HepG2 (cell line): ENCODE measurements around the gene EDC3. TPM values are rescaled to one million over a fixed set of nuclear protein-coding genes. Genes with fewer than 3 reads are reported as not detected.

Experiments used
- BRD4 ChIP-seq: sonication (generic); formaldehyde crosslinking; IDR thresholded peaks from 2 replicates; pipeline ENCODE4 v1.4.0; 2020; ENCODE audit warnings: missing genetic modification reagents
- FOSL1 ChIP-seq: sonication (generic); formaldehyde crosslinking; IDR thresholded peaks from 2 replicates; pipeline ENCODE4 v1.9.0; 2021; ENCODE audit warnings: missing genetic modification reagents, borderline replicate concordance
- HIVEP1 ChIP-seq: sonication (generic); formaldehyde crosslinking; IDR thresholded peaks from 2 replicates; pipeline ENCODE4 v1.4.0; 2020; ENCODE audit warnings: mild to moderate bottlenecking, missing genetic modification reagents
- MBD4 ChIP-seq: IDR thresholded peaks from 2 replicates; pipeline ENCODE4 v1.6.1; 2012; ENCODE audit warnings: low read length, inconsistent platforms, borderline replicate concordance
- MTA1 ChIP-seq: sonication (generic); formaldehyde crosslinking; IDR thresholded peaks from 2 replicates; pipeline ENCODE4 v1.4.0; 2020; ENCODE audit warnings: missing genetic modification reagents, mild to moderate bottlenecking, borderline replicate concordance
- MYC ChIP-seq: sonication (generic); formaldehyde crosslinking; IDR thresholded peaks from 2 replicates; pipeline ENCODE4 v1.9.0; 2021; ENCODE audit warnings: missing genetic modification reagents, borderline replicate concordance
- NFKBIZ ChIP-seq: IDR thresholded peaks from 2 replicates; pipeline ENCODE4 v1.6.1; 2018; ENCODE audit warnings: missing genetic modification reagents, missing compliant biosample characterization
- NR2F2 ChIP-seq: IDR thresholded peaks from 2 replicates; pipeline ENCODE4 v1.6.1; 2012; ENCODE audit warnings: low read depth, inconsistent platforms, borderline replicate concordance
- SCMH1 ChIP-seq: sonication (generic); formaldehyde crosslinking; IDR thresholded peaks from 2 replicates; pipeline ENCODE4 v1.9.0; 2021; ENCODE audit warnings: missing genetic modification reagents, mild to moderate bottlenecking, borderline replicate concordance
- STAG1 ChIP-seq: sonication (generic); formaldehyde crosslinking; IDR thresholded peaks from 2 replicates; pipeline ENCODE4 v1.4.0; 2020; ENCODE audit warnings: missing genetic modification reagents
- TMF1 ChIP-seq: sonication (generic); formaldehyde crosslinking; IDR thresholded peaks from 2 replicates; pipeline ENCODE4 v1.8.1; 2022; ENCODE audit warnings: low read depth, missing genetic modification reagents
- TP53 ChIP-seq: sonication (generic); formaldehyde crosslinking; conservative IDR thresholded peaks from 2 replicates; pipeline ENCODE4 v1.4.0; 2020; ENCODE audit warnings: missing genetic modification reagents
- ZBTB3 ChIP-seq: sonication (generic); formaldehyde crosslinking; IDR thresholded peaks from 2 replicates; pipeline ENCODE4 v1.4.0; 2020; ENCODE audit warnings: low read depth, mild to moderate bottlenecking, moderate library complexity, missing genetic modification reagents, borderline replicate concordance
- ZNF34 ChIP-seq: sonication (generic); formaldehyde crosslinking; IDR thresholded peaks from 2 replicates; pipeline ENCODE4 v1.4.0; 2020; ENCODE audit warnings: mild to moderate bottlenecking, missing genetic modification reagents, borderline replicate concordance
- ZNF446 ChIP-seq: sonication (generic); formaldehyde crosslinking; IDR thresholded peaks from 2 replicates; pipeline ENCODE4 v1.5.0; 2020; ENCODE audit warnings: mild to moderate bottlenecking, missing genetic modification reagents
- ZNF501 ChIP-seq: sonication (generic); formaldehyde crosslinking; IDR thresholded peaks from 2 replicates; pipeline ENCODE4 v1.5.1; 2020; ENCODE audit warnings: mild to moderate bottlenecking, moderate library complexity, missing genetic modification reagents
- ZNF713 ChIP-seq: sonication (generic); formaldehyde crosslinking; IDR thresholded peaks from 2 replicates; pipeline ENCODE4 v1.4.0; 2020; ENCODE audit warnings: mild to moderate bottlenecking, missing genetic modification reagents
- ZNF737 ChIP-seq: sonication (generic); formaldehyde crosslinking; IDR thresholded peaks from 2 replicates; pipeline ENCODE4 v1.5.0; 2020; ENCODE audit warnings: missing genetic modification reagents, mild to moderate bottlenecking, borderline replicate concordance
- ZNF879 ChIP-seq: sonication (generic); formaldehyde crosslinking; IDR thresholded peaks from 2 replicates; pipeline ENCODE4 v1.8.1; 2023; ENCODE audit warnings: missing genetic modification reagents
- polyA plus RNA-seq, 8 experiments: library from polyadenylated mRNA; depleted of rRNA in 3 of 8; stranded (reverse) in 7 of 8; unstranded in 1 of 8; fragments of >200 nt; fragmentation: Illumina TruSeq in 4 of 8; extraction: Trizol in 4 of 8; gene quantifications; 2 replicates each; pipeline versions ENCODE4 v1.2.1 to v1.2.3, GENCODE V29; 2011 to 2016; ENCODE audit warnings: low read depth in 4 of 8, missing spikeins in 1 of 8, mixed read lengths in 1 of 8; ENCODE audit not compliant: insufficient read depth in 1 of 8
- total RNA-seq, 5 experiments: library from RNA; depleted of rRNA; stranded (reverse); fragments of >200 nt; fragmentation: Illumina TruSeq; extraction: Trizol; gene quantifications; 2 replicates each; pipeline ENCODE4 v1.2.3, GENCODE V29; 2016; ENCODE audit warnings: low read depth in 1 of 5
- TF ChIP-seq, protein P1 (sequence below): IDR thresholded peaks from 2 replicates; pipeline ENCODE4 v1.6.1; 2016
- TF ChIP-seq, protein P2 (sequence below): sonication (generic); formaldehyde crosslinking; IDR thresholded peaks from 2 replicates; pipeline ENCODE4 v1.8.0; 2022; ENCODE audit warnings: missing genetic modification reagents, low read depth, mild to moderate bottlenecking, borderline replicate concordance
- TF ChIP-seq, protein P3 (sequence below): sonication (generic); formaldehyde crosslinking; IDR thresholded peaks from 2 replicates; pipeline ENCODE4 v1.5.0; 2020; ENCODE audit warnings: missing genetic modification reagents, mild to moderate bottlenecking, borderline replicate concordance
- TF ChIP-seq, protein P4 (sequence below): IDR thresholded peaks from 2 replicates; pipeline ENCODE4 v1.6.1; 2016; ENCODE audit warnings: missing genetic modification reagents, missing compliant biosample characterization
- TF ChIP-seq, protein P5 (sequence below): fragments of 450-650 bp; IDR thresholded peaks from 2 replicates; pipeline ENCODE4 v1.6.1; 2017

The EDC3 gene
- total and polyA plus RNA-seq, 2 of the 13 experiments (the other 11 are each of a cell fraction or from before 2014, with no cell fraction given): 17.4 to 32.0 TPM

DNA sequence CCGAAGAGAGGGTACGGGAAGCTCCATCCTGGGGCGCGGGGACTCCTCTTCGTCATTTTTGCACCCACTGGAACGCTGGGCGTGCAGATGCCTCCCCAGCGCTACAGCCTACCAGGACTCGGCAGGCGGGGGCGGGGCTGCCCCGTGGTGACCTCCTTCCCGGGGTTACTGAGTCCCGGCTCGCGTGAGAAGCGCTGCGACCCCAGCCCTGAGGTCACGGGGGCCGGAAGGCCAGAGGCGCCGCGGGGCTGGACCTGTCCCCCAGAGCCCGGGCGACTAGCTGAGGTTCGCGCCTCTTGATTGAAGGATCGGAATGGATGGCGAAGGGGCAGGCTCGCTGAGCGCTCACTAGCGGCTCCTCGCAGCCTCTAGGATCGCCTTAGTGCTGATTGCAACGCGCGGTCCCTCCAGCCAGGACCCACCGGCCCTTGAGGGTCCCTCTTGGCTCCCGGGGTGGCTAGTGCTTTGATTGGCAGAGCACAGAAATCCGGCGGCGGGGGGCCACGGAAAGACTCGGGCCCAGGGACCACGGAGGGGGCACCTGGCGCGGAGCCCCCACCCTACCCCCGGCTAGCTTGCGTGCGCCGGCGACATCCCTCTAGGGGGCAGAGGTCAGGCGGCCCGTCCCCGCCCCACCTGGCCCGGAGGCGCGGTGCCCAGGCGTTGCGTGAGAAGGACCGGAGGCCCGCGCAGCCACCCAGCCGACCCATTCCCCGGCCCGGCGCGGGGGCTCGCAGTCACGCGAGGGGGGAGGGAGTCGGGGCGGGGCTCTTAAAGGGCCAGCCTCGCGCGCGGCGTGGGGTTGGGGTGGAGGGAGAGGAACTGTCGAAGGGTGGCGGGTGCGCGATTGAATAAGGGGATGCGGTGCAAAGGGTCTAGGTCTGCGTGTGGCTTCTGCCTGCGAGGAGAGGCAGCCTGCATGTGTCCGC is 30.3 kb upstream of the EDC3 start (continued):
- TF ChIP-seq, protein P1, sequence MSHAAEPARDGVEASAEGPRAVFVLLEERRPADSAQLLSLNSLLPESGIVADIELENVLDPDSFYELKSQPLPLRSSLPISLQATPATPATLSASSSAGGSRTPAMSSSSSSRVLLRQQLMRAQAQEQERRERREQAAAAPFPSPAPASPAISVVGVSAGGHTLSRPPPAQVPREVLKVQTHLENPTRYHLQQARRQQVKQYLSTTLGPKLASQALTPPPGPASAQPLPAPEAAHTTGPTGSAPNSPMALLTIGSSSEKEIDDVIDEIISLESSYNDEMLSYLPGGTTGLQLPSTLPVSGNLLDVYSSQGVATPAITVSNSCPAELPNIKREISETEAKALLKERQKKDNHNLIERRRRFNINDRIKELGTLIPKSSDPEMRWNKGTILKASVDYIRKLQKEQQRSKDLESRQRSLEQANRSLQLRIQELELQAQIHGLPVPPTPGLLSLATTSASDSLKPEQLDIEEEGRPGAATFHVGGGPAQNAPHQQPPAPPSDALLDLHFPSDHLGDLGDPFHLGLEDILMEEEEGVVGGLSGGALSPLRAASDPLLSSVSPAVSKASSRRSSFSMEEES (CRISPR knock-in tag): 0 out of 2 replicates have a peak, but pooled peaks have one; percentile 33
- TF ChIP-seq HIVEP1 (CRISPR knock-in tag) (0 out of 2 replicates have a peak, but pooled peaks have one; percentile 57), STAG1 (CRISPR knock-in tag) (0 out of 2 replicates have a peak, but pooled peaks have one; percentile 2), ZBTB3 (CRISPR knock-in tag) (no peak), NR2F2 (peak; percentile 55; the same call in 1 of the 2 replicates), FOSL1 (CRISPR knock-in tag) (no peak), NFKBIZ (no peak), TMF1 (CRISPR knock-in tag) (no peak; the same call in 1 of the 2 replicates), TP53 (CRISPR knock-in tag) (no peak), ZNF879 (CRISPR knock-in tag) (0 out of 2 replicates have a peak, but pooled peaks have one; percentile 20), MTA1 (CRISPR knock-in tag) (peak; percentile 70; the same call in 1 of the 2 replicates), ZNF737 (no peak), SCMH1 (no peak), ZNF446 (peak; percentile 54; the same call in 1 of the 2 replicates), BRD4 (CRISPR knock-in tag) (no peak; the same call in 1 of the 2 replicates), ZNF501 (CRISPR knock-in tag) (peak; percentile 89), MYC (CRISPR knock-in tag) (0 out of 2 replicates have a peak, but pooled peaks have one; percentile 29), ZNF713 (no peak; the same call in 1 of the 2 replicates), ZNF34 (CRISPR knock-in tag) (no peak), MBD4 (no peak)
- TF ChIP-seq, protein P2, sequence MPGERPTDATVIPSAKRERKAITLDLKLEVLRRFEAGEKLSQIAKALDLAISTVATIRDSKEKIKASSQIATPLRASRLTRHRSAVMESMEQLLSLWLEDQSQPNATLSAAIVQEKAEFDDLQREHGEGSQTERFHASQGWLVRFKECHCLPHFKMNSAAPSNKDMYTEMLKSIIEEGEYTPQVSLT (CRISPR knock-in tag): no peak
- TF ChIP-seq, protein P3, sequence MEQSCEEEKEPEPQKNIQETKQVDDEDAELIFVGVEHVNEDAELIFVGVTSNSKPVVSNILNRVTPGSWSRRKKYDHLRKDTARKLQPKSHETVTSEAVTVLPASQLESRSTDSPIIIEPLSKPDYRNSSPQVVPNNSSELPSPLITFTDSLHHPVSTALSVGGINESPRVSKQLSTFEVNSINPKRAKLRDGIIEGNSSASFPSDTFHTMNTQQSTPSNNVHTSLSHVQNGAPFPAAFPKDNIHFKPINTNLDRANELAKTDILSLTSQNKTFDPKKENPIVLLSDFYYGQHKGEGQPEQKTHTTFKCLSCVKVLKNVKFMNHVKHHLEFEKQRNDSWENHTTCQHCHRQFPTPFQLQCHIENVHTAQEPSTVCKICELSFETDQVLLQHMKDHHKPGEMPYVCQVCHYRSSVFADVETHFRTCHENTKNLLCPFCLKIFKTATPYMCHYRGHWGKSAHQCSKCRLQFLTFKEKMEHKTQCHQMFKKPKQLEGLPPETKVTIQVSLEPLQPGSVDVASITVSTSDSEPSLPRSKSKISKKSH (CRISPR knock-in tag): no peak; the same call in 1 of the 2 replicates
- TF ChIP-seq, protein P4, sequence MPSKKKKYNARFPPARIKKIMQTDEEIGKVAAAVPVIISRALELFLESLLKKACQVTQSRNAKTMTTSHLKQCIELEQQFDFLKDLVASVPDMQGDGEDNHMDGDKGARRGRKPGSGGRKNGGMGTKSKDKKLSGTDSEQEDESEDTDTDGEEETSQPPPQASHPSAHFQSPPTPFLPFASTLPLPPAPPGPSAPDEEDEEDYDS (CRISPR knock-in tag): no peak
- TF ChIP-seq, protein P5, sequence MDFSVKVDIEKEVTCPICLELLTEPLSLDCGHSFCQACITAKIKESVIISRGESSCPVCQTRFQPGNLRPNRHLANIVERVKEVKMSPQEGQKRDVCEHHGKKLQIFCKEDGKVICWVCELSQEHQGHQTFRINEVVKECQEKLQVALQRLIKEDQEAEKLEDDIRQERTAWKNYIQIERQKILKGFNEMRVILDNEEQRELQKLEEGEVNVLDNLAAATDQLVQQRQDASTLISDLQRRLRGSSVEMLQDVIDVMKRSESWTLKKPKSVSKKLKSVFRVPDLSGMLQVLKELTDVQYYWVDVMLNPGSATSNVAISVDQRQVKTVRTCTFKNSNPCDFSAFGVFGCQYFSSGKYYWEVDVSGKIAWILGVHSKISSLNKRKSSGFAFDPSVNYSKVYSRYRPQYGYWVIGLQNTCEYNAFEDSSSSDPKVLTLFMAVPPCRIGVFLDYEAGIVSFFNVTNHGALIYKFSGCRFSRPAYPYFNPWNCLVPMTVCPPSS: no peak
